Umbilical cord (tissue), 2 donors: ENCODE data around the gene S100PBP. TPM values are rescaled to one million over a fixed set of nuclear protein-coding genes. Genes with fewer than 3 reads are reported as not detected.
A peak's percentile ranks its signal among the peaks of the same experiment; 100 is the strongest.

Source experiments
- DNase-seq: peaks from one replicate; pipeline ENCODE4 v3.0.0-alpha.2; 2015; ENCODE audit warnings: low spot score
- total RNA-seq: library from RNA; depleted of rRNA; stranded (reverse); fragments of >200 nt; gene quantifications from one replicate; pipeline ENCODE4 v1.2.3, GENCODE V29; 2014; ENCODE audit warnings: low replicate concordance; ENCODE audit not compliant: insufficient read depth

S100PBP gene
- total RNA-seq, 1 donor from 2014 or later, result 32.0 TPM

DNA sequence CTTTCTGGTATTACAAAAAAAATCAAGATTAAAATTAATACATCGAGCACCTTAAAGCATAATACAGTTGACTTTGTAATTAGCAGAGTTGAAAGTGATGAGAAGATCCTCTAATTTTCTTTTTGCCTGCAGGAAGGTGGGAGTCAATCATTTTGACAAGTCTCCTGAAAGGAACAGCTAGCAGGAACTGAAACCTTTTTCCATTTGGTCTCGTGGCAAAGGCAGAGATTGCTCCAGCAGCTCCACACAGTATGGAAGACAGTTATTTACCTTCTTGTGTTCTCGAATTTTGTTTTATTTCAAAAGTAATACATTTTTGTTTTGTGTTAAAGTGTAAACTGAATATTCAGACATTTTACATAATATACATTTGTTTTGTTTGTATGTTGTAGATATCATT, 7.7 kb downstream of the S100PBP start:
- DNase-seq, result no peak

DNA sequence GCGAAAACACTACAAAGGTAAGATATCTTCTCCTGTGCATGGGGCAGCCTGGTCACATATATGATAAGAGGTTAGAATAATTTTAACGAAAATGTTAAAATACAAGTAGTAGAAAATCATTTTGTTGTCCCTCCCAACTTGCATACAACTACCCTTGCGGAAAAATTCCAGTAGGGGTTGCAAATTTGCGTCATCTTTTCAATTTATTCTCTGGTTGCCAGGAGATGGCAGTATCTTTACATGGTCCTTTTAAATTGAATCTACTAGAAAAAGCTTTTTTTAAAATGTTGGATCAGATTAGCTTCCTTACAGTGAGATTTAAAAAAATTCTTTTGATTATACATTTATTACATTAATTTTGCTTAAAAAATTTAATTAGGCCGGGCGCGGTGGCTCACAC, 10.9 kb downstream of the S100PBP start:
- peak; percentile 41 for DNase-seq

- no peak for DNase-seq
Observed at GRCh38 chr1:32830092-32830852, 12.8 kb downstream of the S100PBP start.

- no peak for DNase-seq
Observed at GRCh38 chr1:32831878-32832277, 14.4 kb downstream of the S100PBP start.

GRCh38 chr1:32848354-32849063, 31.1 kb downstream of the S100PBP start:
- no peak for DNase-seq

DNA sequence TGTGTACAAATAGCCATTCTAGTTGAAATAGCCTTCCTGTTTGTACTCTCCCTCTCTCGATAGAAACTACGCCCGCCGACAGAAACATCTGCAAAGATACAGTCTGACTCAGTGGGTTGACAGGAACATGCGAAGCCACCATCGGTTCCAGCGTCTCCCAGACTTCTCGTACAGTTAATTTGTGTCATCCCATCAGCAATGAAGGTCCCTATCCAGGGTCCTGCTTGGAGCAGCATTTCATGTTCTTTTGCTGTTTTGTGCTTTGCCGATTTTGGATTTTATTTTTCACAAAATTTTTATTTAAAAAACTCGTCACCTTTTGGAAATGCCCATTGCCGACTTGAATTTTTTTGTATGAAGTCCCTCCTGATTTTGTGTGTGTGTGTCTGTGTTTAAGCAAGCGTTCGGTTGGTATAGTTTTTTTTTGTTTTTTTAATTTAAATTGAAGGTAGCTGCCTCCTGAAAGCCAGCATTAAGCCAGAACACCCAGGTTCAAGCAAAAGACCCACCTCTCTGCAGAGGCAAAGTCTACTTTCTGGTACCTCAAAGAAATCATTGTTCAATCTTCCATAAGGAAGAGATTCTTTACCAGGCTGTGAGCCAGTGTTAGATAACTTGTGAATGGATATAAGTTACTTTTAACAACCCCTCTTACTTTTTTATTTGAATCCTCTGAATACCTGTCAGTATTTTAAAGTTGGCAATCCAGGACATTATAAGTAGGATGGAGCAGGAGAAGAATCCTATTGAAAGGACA, 38.6 kb downstream of the S100PBP start:
- no peak for DNase-seq

GRCh38 chr1:32858136-32858535, 40.7 kb downstream of the S100PBP start:
- no peak for DNase-seq

- no peak for DNase-seq
Observed at GRCh38 chr1:32858791-32859190, 41.3 kb downstream of the S100PBP start.

GRCh38 chr1:32859915-32860314, 42.5 kb downstream of the S100PBP start:
- no peak for DNase-seq

- no peak for DNase-seq
Observed at GRCh38 chr1:32860566-32860965, 43.1 kb downstream of the S100PBP start.

GRCh38 chr1:32861904-32862695, 44.6 kb downstream of the S100PBP start:
- no peak for DNase-seq

GRCh38 chr1:32863218-32863880, 45.9 kb downstream of the S100PBP start:
- no peak for DNase-seq

- DNase-seq, result no peak
Observed at GRCh38 chr1:32863881-32864245, 46.4 kb downstream of the S100PBP start.

- no peak for DNase-seq
Observed at GRCh38 chr1:32864375-32865019, 47.0 kb downstream of the S100PBP start.

DNA sequence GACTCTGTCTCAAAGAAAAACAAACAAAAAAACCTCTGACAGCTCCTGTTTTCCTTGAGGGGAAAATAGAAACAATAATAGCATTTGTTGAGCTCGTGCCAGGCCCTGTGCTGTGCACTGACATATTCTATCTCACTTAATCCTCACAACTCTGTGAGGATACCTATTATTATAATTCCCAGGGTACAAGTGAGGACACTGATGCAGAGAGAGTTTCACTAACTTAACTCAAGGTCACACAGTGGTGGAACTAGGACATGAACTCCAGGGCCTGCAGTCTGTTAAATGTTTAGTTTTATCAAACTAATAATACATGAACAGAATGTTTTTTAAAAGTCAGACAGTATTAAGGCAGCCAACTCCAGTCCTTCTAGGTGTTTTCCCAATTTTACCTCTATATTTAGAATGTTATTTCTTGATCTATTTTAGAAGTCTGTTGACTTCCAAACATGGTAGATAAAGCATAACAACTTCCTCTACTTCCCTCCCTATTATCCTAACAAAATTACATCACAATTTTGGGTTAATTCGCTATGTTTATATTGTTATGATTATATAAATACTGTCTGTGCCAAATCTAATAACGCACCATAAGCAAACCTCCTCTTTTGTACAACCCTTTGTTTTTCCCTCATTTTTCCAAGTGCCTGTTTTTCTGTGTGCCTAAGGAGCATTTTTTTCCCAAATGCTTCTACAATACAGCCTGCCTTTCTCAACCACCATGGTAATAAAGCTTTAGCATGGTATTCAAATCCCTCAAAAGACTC, 48.4 kb downstream of the S100PBP start:
- no peak for DNase-seq

DNA sequence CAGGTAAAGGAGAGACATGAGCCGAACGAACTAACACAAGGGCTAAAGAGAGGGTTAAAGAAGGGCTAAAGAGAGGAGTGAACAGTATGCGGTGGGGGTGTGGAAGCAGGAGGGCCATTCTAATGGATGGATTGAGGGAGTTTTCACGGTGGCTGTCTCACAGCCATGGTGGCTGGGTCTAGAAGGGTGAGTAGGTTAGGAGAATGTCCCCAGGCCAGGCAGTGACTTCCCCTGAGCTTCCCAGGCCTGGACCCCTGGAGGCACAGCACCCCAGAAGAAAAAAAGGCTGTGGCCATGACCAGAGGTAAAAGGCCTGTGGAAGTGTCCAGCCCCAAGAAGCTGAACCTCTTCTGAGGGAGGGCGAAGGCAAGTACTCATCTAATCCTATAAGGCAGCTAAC, 49.7 kb downstream of the S100PBP start:
- DNase-seq, result no peak

- DNase-seq, result no peak
Observed at GRCh38 chr1:32867671-32868070, 50.2 kb downstream of the S100PBP start.

DNA sequence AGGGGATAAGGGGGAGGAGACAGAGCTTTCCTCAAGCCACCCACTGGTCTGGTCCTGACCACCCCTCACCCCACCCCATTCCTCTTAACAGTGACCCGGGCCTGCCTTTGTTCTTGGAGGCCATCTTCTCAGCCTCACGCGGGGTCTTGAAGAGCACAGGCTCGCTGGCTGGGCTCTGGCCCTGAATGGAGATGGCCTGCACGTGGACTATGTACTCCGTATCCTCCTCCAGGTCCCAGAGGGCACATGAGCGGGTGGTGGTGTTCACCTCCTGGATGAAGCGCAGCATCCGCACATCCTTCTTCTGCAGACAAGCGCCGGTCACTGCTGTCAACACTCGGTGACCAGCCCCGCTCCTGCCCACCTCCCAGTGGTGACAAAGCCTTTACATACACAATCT, 50.6 kb downstream of the S100PBP start:
- DNase-seq, result no peak

DNA sequence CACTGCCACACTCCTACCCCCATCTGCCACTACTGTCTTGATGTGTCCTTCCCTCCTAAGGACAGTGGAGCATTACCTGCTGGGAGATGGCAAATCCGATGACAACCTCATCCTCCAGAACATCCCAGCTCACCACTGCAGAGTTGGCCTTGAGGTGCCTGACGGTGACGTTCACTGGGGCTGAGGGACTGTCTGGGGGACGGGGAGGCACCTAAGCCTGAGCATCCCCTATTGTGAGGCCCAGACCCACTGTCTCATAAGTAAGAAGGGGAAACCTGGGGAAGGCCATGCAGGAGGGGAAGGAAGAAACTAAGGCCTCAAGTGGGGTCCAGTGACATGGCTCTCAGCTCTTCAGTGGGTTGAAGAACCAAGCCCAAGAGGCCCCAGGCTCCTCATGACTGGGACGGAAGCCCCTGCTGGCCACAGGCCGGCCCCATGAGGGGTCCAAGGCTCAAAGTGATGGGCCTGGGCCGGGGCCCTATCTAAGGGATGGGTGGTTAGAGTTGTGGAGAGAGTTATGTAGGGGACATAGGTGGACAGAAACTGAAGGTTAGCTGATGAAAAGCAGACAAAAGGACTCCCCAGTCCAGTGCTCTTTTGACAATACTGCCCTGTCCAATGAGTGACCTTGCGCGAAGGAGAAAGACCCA, 51.5 kb downstream of the S100PBP start:
- DNase-seq, result no peak
